Glutamatergic neuron (in vitro differentiated cells): ENCODE measurements around the gene OR4S2. TPM values are rescaled to one million over a fixed set of nuclear protein-coding genes. Genes with fewer than 3 reads are reported as not detected.

Source experiments
- DNase-seq: peaks from one replicate; pipeline ENCODE4 v3.0.0; 2022
- H3K27ac Mint-ChIP-seq: one replicate; pipeline ENCODE4 v1.8.0; 2020; ENCODE audit warnings: mild to moderate bottlenecking, mixed read lengths, inconsistent platforms; ENCODE audit not compliant: unreplicated experiment
- H3K27me3 Mint-ChIP-seq: one replicate; pipeline ENCODE4 v1.8.0; 2020; ENCODE audit warnings: mild to moderate bottlenecking, moderate library complexity, mixed read lengths, inconsistent platforms; ENCODE audit not compliant: unreplicated experiment
- H3K36me3 Mint-ChIP-seq: one replicate; pipeline ENCODE4 v1.8.0; 2020; ENCODE audit warnings: mild to moderate bottlenecking, mixed read lengths, inconsistent platforms; ENCODE audit not compliant: unreplicated experiment
- H3K4me1 Mint-ChIP-seq: one replicate; pipeline ENCODE4 v1.8.0; 2020; ENCODE audit warnings: mild to moderate bottlenecking, low read depth, mixed read lengths, inconsistent platforms; ENCODE audit not compliant: unreplicated experiment
- H3K4me3 Mint-ChIP-seq: one replicate; pipeline ENCODE4 v1.8.0; 2020; ENCODE audit warnings: mild to moderate bottlenecking, mixed read lengths, inconsistent platforms; ENCODE audit not compliant: unreplicated experiment
- H3K9me3 Mint-ChIP-seq: one replicate; pipeline ENCODE4 v1.8.0; 2020; ENCODE audit warnings: mild to moderate bottlenecking, moderate library complexity, mixed read lengths, inconsistent platforms; ENCODE audit not compliant: unreplicated experiment
- long read RNA-seq: library from polyadenylated mRNA; unstranded; transcript quantifications from one replicate; pipeline ENCODE4 v2.0.0, GENCODE V29; 2020; ENCODE audit not compliant: unreplicated experiment
- total RNA-seq: library from RNA; stranded (reverse); fragmentation: NEBNext Ultra II Directional; extraction: Animal tissue kit (Norgen Biotek cat#: 25700); gene quantifications from one replicate; pipeline ENCODE4 v1.2.1, GENCODE V29; 2021; ENCODE audit not compliant: unreplicated experiment
- TF ChIP-seq, protein P1 (sequence below): fragments of 200-600 bp; sonication (generic); IDR thresholded peaks from one replicate; pipeline ENCODE4 v1.5.0; 2021; ENCODE audit not compliant: partially characterized antibody, unreplicated experiment

OR4S2 gene, protein sequence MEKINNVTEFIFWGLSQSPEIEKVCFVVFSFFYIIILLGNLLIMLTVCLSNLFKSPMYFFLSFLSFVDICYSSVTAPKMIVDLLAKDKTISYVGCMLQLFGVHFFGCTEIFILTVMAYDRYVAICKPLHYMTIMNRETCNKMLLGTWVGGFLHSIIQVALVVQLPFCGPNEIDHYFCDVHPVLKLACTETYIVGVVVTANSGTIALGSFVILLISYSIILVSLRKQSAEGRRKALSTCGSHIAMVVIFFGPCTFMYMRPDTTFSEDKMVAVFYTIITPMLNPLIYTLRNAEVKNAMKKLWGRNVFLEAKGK
- not detected for total RNA-seq
- long read RNA-seq: 0 reads

DNA sequence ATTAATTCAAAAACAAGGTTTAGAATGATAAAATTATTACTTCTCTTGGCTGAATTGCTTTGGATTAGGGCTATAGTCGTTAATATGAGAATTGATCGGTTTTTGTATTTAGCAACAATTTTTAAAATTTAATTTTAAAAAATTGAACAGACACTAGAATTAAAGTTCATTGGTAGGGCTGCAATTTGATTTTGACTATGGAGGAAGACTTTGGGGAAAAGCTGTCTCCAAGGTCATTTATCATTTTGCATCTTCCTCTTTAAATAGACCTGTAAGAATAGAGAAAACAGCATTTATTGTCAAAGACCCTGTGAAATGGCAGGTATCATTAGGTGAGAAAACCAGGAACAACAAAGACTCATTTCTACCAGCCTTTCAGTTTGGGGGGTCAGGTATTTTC lies at the start of gene OR4S2:
TSS of gene OR4S2 (plus strand) at position 301 of the 400 bp plus-strand sequence. CDS start 2,577 bp downstream, outside the sequence.
- no peaks in the 10 kb centered on the region for H3K27me3 Mint-ChIP-seq
- DNase-seq: no peak
- H3K27ac Mint-ChIP-seq: no peak within 1 kb of the TSS
- no peak within 1 kb of the TSS for H3K4me3 Mint-ChIP-seq
- TF ChIP-seq, protein P1, sequence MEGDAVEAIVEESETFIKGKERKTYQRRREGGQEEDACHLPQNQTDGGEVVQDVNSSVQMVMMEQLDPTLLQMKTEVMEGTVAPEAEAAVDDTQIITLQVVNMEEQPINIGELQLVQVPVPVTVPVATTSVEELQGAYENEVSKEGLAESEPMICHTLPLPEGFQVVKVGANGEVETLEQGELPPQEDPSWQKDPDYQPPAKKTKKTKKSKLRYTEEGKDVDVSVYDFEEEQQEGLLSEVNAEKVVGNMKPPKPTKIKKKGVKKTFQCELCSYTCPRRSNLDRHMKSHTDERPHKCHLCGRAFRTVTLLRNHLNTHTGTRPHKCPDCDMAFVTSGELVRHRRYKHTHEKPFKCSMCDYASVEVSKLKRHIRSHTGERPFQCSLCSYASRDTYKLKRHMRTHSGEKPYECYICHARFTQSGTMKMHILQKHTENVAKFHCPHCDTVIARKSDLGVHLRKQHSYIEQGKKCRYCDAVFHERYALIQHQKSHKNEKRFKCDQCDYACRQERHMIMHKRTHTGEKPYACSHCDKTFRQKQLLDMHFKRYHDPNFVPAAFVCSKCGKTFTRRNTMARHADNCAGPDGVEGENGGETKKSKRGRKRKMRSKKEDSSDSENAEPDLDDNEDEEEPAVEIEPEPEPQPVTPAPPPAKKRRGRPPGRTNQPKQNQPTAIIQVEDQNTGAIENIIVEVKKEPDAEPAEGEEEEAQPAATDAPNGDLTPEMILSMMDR: no peak
- no peaks in the 10 kb centered on the region for H3K36me3 Mint-ChIP-seq
- H3K4me1 Mint-ChIP-seq: no peaks in the 10 kb centered on the region
- H3K9me3 Mint-ChIP-seq: peaks cover 9% of the 10 kb centered on the region

DNA sequence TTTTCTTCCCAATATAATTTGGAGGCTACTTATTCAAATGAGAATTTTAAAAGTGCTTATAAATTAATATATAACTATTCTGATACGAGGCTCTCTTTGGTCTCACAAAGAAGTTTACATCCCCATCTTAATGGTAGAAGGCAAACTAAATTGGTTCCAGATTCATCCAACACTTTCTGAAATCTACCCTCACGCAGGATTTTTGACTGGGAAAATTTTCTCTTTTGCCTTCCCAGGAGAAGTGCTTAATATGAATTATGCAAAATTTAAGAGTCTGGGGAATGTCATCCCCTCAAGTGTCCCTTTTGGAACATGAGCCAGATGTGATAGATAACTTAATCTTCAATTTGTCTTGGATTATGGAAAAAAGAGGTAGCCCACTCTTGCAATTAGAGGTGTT lies 40.6 kb upstream of the OR4S2 start, which contains the start of gene OR4C11:
TSS of gene OR4C11 (minus strand) at position 101 of the 400 bp plus-strand sequence. CDS start 3,272 bp downstream, outside the sequence.
- Mint-ChIP-seq H3K4me3 (no peak within 1 kb of the TSS), H3K27ac (no peak within 1 kb of the TSS), H3K9me3 (peaks cover 8% of the 10 kb centered on the region), H3K27me3 (no peaks in the 10 kb centered on the region), H3K36me3 (no peaks in the 10 kb centered on the region), H3K4me1 (no peaks in the 10 kb centered on the region)
- TF ChIP-seq, protein P1: no peak
- DNase-seq: no peak

DNA sequence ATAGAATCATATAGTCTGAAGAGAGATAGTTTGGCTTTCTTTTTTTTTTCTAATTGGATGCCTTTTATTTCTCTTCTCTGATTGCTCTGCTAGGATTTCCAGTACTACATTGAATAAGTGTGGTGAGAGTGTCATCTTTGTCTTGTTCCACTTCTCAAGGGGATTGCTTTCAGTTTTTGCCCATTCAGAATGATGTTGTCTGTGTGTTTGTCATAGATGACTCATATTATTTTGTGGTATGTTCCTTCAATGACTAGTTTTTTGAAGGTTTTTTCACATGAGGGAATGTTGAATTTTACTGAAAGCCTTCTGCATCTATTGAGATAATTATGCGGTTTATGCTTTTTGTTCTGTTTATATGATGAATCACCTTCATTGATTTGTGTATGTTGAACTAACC lies 23.6 kb upstream of the OR4S2 start:
- H3K27ac Mint-ChIP-seq: no peak overlapping the region
- H3K4me3 Mint-ChIP-seq: no peak overlapping the region
- no peak for DNase-seq
- no peaks in the 10 kb centered on the region for H3K4me1 Mint-ChIP-seq
- peaks cover 8% of the 10 kb centered on the region for H3K36me3 Mint-ChIP-seq
- TF ChIP-seq, protein P1: no peak
- H3K9me3 Mint-ChIP-seq: peaks cover 15% of the 10 kb centered on the region
- H3K27me3 Mint-ChIP-seq: no peaks in the 10 kb centered on the region

DNA sequence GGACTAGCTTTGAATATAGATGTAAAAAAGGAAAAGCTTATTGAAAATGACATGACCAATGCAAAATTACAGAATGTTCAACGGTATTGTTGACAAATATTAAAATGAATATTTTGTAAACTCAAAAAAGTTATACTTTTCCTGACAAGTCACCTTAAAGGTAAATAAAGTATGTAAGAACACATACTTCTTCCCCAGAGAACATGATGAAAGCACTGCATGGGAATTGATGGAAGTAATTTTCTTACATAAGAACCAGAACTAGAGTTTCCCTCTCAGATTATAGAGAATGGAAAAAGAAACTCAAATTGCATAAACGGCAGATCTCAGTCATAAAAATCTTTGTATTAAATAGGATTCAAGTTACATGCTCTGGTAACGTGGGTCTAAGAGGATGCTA lies 13.3 kb upstream of the OR4S2 start, which contains the start of gene OR4P4:
TSS of gene OR4P4 (plus strand) at position 301 of the 400 bp plus-strand sequence.
- no peaks in the 10 kb centered on the region for H3K4me1 Mint-ChIP-seq
- no peak for DNase-seq
- H3K27ac Mint-ChIP-seq: no peak within 1 kb of the TSS
- no peak within 1 kb of the TSS for H3K4me3 Mint-ChIP-seq
- no peaks in the 10 kb centered on the region for H3K36me3 Mint-ChIP-seq
- TF ChIP-seq, protein P1: no peak
- H3K9me3 Mint-ChIP-seq: no peaks in the 10 kb centered on the region
- H3K27me3 Mint-ChIP-seq: no peaks in the 10 kb centered on the region

DNA sequence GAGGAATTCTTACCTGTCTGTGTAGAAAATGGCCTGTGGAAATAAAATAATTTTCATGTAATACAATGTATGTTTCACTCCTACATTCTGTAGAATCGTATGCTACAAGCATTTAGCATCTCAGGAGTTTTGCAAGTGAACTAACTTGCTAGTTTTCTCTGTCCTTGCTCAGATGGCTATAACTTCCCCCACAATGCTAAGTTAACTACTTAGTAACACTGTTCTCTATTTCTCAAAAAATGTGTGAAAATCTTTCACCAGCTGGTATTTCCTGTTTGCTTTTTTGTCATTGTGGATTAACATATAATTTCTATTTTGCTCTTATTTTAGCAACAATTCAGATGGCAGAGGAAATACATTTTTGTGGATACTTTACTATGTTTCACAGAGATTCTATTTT lies 4.4 kb downstream of the OR4S2 start:
- H3K4me1 Mint-ChIP-seq: no peaks in the 10 kb centered on the region
- peaks cover 2% of the 10 kb centered on the region for H3K9me3 Mint-ChIP-seq

More for the DNA sequence above, 4.4 kb downstream of the OR4S2 start:
- DNase-seq: no peak
- Mint-ChIP-seq H3K27ac (no peak overlapping the region), H3K36me3 (no peaks in the 10 kb centered on the region), H3K27me3 (no peaks in the 10 kb centered on the region), H3K4me3 (no peak overlapping the region)
- TF ChIP-seq, protein P1: no peak
